SIG-M5 treated with dmso at 0.1 percent for 504 hours (cell line): Measurements from ENCODE around the gene MPC1.

ENCODE experiments used
- DNase-seq: peaks from one replicate; lab custom pipeline; 2025; ENCODE audit not compliant: unreplicated experiment; lab: John Stamatoyannopoulos, UW

Gene MPC1

DNA sequence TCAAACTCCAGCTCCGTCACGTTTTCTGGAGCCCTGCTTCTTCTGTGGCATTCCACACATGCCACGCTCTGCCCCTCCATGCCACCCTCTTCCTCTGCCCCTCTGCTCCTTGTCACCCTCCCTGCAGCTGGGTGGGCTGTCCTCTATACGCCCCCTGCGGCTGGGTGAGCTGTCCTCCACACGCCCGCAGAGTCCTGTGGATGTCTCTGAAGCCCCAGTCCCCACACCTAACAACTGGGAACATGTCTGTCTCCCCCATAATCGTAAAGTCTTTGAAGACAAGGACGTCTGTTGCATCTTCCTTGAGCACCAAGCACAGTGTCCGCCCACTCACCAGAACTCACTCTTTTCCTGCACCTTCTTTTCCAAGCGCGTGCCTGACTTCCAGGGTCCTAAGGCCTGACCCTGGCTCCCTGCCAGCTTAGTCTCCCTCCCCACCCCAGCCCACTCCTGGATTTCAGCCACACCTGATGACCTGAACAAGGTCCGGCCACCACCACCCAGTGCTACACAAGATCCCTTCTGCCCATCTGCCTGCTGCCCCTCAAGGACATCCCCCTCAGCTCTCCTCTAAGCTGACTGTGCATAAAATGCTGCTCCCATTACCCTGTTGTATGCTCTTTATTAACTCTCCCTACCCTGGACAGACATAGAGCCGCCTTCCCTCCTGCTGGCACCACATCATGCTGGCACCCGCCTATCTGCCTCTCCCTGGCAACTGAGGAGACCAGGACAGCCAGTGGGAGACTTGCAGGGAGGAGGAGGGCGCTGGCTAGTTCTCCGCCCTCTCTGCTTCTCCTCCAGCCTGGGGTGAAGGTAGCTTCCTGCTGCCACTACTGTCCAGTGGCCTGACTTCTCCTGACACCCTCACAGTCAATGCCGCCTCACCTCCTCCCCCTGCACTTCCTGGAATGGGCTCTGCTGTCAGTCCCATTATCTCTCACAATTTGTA lies 63.8 kb downstream of the MPC1 start:
- DNase-seq, result no peak

DNA sequence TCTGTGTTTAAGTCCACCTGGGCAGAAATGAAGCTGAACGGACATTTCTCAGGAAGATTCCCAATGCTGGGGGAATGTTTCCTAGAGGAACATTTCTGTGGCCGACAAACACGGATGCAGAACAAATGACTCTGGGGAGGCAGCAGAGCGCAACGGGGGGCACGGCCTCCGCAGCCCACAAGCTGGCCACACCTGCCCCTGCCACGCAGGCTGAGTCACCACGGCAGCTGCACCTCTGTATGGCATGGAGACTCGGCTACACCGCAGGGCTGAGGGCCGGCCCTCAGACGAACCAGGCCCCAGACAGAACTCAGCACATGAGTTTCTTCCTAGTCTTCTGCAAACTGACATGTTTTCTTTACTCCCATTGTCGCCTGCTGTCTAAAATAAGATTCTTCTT lies 64.5 kb downstream of the MPC1 start:
- DNase-seq, result no peak

DNA sequence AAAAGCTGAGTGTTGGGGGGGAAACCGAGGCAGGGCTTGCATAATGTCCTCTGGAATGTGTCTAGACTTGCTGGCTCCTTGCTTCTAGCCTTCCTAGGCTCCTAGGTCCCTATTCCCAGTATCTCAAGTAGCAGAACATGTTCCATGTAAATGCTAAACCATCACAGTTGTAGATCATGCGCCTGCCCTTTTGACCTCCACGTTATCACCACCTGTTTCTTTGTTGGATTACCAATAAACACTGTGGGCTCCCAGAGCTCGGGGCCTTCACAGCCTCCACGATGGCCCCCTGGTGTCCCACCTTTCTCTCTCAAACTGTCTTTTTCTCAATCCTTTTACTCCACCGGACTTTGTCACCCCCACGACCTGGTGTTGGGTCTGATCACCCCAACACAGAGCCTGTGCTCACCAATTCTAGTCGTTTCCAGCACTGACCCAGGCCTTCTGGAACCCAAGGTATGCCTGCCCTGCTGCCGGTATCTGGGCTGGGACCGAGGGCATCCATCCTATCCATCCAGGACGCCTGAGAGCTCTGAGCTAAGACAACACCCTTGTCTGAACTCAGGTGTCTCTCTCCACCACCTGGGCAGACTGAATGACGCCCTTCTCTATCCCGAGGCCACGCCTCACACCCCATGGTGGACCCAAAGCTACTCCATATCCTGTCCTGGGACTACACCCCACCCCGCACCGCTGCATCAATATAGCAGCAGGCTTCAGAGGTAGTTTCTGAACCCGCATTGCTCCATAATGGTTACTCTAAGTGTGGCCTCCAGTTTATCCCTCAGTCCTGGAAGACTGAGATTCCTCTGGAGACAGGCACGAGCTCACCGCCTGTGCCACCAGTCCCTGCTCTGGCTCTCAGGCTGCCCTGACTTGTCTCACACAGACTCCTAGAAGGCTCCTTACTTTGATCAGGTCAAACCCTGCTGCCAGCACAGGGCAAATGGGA lies 65.2 kb downstream of the MPC1 start:
- no peak for DNase-seq

DNA sequence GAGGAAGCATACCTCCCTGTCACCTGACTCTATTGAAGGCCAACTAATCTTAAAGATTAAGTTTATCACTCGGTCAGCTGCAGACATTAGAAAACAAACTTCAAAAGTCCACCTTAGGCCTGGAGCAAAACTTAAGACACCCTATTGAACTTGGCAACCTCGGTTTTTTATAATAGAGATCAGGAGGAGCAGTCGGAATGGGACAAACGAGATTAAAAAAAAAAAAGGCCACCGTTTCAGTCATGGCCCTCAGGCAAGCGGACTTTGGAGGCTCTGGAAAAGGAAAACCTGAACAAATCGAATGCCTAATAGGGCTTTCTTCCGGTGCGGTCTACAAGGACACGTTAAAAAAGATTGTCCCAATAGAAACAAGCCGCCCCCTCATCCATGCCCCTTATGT lies 67.3 kb downstream of the MPC1 start:
- DNase-seq, result no peak
